Measurements from ENCODE around the gene NKD2. TPM values are rescaled to one million over a fixed set of nuclear protein-coding genes. Genes with fewer than 3 reads are reported as not detected.

Gene NKD2
- total and polyA plus RNA-seq, 8 donors = 1.8 to 13.6 (median 7.9) TPM; not detected in 2

DNA sequence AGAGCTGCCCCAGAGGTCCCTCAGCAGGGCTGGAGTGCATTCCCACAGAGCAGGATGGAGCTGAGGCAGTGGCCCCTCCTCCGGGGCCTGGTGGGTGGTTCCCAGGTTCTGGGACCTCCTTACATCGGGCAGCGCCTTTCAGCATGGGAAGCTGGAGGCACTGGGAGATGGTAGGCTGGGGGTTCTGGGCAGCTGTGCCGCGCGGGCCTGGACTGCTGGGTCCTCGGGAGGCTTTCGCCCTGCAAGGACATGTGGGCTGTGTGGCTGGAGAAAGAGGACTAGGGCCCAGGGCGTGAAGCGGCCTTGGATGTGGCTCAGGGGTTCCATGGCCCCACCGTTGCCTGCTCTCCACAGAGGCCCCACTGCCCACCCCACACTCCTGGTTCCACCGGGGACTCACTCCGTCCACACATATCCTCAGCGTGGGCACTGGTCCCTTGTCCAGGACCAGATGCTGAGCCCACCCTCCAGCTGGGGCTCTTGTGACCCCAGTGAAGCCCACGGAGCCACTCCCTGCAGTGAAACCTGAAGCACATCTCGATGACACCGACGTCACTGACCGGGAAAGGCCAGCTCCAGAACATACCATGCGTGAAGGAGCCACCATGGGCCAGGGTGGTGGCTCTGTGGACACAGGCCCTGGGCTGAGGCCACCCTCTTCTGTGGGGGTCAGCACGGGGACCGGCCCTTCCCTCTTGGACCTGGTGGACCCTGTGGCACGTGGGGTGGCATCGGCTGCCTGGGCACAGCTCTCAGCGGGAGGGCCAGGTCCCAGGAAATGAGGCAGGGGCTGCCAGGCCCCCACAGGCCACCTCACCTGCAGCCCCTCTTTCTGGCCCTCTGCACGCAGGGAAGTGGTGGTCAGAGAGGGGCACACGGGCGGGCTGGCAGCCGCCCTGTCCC is 31.5 kb upstream of the NKD2 start:
- TF ChIP-seq, protein P1, sequence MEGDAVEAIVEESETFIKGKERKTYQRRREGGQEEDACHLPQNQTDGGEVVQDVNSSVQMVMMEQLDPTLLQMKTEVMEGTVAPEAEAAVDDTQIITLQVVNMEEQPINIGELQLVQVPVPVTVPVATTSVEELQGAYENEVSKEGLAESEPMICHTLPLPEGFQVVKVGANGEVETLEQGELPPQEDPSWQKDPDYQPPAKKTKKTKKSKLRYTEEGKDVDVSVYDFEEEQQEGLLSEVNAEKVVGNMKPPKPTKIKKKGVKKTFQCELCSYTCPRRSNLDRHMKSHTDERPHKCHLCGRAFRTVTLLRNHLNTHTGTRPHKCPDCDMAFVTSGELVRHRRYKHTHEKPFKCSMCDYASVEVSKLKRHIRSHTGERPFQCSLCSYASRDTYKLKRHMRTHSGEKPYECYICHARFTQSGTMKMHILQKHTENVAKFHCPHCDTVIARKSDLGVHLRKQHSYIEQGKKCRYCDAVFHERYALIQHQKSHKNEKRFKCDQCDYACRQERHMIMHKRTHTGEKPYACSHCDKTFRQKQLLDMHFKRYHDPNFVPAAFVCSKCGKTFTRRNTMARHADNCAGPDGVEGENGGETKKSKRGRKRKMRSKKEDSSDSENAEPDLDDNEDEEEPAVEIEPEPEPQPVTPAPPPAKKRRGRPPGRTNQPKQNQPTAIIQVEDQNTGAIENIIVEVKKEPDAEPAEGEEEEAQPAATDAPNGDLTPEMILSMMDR (IDR thresholded peaks at IDR 0.05) = no peak
- Histone ChIP-seq H3K27ac (no peak overlapping the region), H3K27me3 (peaks cover 0 to 1% (median 0%) of the 10 kb centered on the region in 3 donors), H3K4me1 (peaks cover 0 to 12% (median 2%) of the 10 kb centered on the region in 4 donors), H3K4me3 (no peak overlapping the region), H3K9me3 (no peaks in the 10 kb centered on the region), H3K36me3 (no peaks in the 10 kb centered on the region)
- intact Hi-C loops (cut with DNase I; ENCODE audit: low total_unique reads) = no loop called here
- 88 to 91% (median 90%) methylated on average over 15 to 29 of the region's 29 CpGs for WGBS, 5 donors
- no peak for DNase-seq

DNA sequence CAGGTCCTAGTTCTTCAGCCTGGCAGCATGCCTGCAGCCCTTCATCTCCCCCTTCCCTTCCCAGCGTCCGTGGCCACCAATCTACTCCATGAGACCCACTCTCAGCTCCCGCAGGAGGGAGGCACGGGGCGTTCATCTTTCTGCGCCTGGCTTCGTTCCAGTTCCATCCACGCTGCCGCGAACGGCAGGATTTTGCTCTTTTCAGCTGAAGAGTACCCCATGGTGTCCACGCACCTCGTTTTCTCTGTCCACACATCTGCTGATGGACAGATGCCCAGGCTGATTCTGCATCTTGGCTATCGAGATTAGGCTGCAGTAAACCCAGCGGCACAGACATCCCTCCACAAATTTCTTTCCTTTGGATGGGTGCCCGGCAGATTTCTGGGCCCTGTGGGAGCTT is 30.5 kb upstream of the NKD2 start:
- Histone ChIP-seq H3K27me3 (peaks cover 0 to 11% (median 0%) of the 10 kb centered on the region in 3 donors), H3K9me3 (no peaks in the 10 kb centered on the region), H3K36me3 (no peaks in the 10 kb centered on the region), H3K4me3 (no peak overlapping the region), H3K4me1 (peaks cover 0 to 12% (median 2%) of the 10 kb centered on the region in 4 donors), H3K27ac (no peak overlapping the region)
- intact Hi-C loops (cut with DNase I; ENCODE audit: low total_unique reads) = no loop called here
- DNase-seq = peak in 1 of 2 donors; percentile 23
- 64 to 77% (median 74%) methylated on average over 16 of the region's 16 CpGs for WGBS, 5 donors
- TF ChIP-seq POLR2AphosphoS5 (IDR thresholded peaks at IDR 0.05) (no peak), EP300 (IDR thresholded peaks at IDR 0.05) (no peak)
- TF ChIP-seq, protein P1 (IDR thresholded peaks at IDR 0.05) = no peak

DNA sequence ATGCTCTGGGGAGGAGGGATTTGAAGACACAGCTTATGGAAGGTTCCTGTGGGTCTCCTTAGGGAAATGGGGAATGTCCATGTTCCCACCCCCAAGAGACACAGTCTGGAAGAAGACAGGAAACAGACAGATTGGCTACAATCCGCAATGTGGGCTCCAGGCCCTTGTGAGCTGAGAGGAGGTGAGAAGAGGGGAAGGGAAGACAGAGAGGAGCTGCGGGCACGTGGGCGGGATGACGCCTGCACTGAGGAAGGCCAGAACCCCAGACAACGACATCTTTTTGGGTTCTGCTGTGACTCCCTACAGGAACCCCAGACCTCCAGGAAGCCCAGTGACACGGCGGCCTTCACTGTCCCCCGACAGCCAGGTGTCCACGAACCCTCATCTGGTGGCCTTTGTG is 29.9 kb upstream of the NKD2 start:
- Histone ChIP-seq H3K27ac (no peak overlapping the region), H3K4me3 (no peak overlapping the region), H3K27me3 (peaks cover 0 to 13% (median 0%) of the 10 kb centered on the region in 3 donors), H3K9me3 (no peaks in the 10 kb centered on the region), H3K36me3 (no peaks in the 10 kb centered on the region), H3K4me1 (peaks cover 0 to 12% (median 2%) of the 10 kb centered on the region in 4 donors)
- intact Hi-C loops (cut with DNase I; ENCODE audit: low total_unique reads) = no loop called here
- TF ChIP-seq EP300 (IDR thresholded peaks at IDR 0.05) (no peak), POLR2A (IDR thresholded peaks at IDR 0.05) (no peak), POLR2AphosphoS5 (IDR thresholded peaks at IDR 0.05) (no peak)
- TF ChIP-seq, protein P1 (IDR thresholded peaks at IDR 0.05) = no peak
- WGBS, 5 donors = 75 to 83% (median 77%) methylated on average over 10 of the region's 10 CpGs
- peak in 1 of 2 donors; percentile 27 for DNase-seq

DNA sequence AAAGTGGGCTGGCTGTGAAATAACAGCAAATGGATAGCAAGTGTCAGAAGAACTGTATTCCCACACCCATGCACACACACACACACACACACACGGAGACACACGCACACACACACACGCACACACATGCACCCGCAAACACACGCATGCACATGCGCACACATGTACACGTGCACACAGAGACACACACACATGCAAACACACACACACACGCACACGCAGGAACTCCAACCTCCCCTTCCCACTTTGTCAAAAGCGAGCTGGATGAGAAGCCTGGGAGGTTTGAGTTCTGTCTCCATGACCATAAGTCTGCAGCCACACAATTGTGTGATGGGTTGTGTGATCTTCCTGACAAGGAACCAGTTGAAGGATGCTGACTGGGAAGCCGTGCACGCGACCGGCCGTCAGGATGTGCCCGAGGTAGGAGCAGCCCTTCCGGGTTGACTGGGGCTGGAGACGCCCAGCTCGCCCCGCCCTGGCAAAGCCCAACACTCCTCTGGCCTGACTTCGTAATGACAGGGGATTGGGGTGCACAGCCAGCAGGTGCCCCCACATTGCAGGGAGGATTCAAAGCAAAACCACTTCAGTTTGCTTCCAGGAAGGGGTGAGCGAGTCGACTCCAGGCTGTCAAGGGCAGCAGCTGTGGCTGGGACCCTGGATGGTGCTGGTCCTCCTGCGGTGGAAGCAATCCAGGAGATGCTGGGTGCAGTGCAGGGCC is 29.3 kb upstream of the NKD2 start:
- peaks cover 0 to 13% (median 0%) of the 10 kb centered on the region in 3 donors for H3K27me3 ChIP-seq
- TF ChIP-seq EP300 (IDR thresholded peaks at IDR 0.05) (no peak), POLR2A (IDR thresholded peaks at IDR 0.05) (no peak), POLR2AphosphoS5 (IDR thresholded peaks at IDR 0.05) (no peak)
- TF ChIP-seq, protein P1 (IDR thresholded peaks at IDR 0.05) = no peak
- H3K9me3 ChIP-seq = no peaks in the 10 kb centered on the region
- H3K4me3 ChIP-seq = no peak overlapping the region
- peaks cover 0 to 12% (median 2%) of the 10 kb centered on the region in 4 donors for H3K4me1 ChIP-seq
- no peak overlapping the region for H3K27ac ChIP-seq
- DNase-seq = peak in 1 of 2 donors; percentile 4
- intact Hi-C loops (cut with DNase I; ENCODE audit: low total_unique reads) = no loop called here
- H3K36me3 ChIP-seq = no peaks in the 10 kb centered on the region
- WGBS, 5 donors = 82 to 92% (median 85%) methylated on average over 24 of the region's 24 CpGs
